Right lobe of liver (tissue), 6 donors: ENCODE measurements around the gene TENM4. TPM values are rescaled to one million over a fixed set of nuclear protein-coding genes. Genes with fewer than 3 reads are reported as not detected.

Source experiments
- ATAC-seq, 4 donors: fragments of 200-7000 bp; cut with Tn5 transposase; one replicate each; pipeline ENCODE4 v1.9.1; 2020; ENCODE audit warnings: mild to moderate bottlenecking in 4 of 4, moderate library complexity in 4 of 4
- DNase-seq, 3 donors: peaks; one replicate each; pipeline ENCODE4 v3.0.0-alpha.2; 2020
- H3K27ac ChIP-seq, 3 donors: fragments of 200-600 bp; one replicate each; pipeline ENCODE4 v1.8.0; 2022
- H3K27me3 ChIP-seq, 2 donors: fragments of 200-600 bp; one replicate each; pipeline ENCODE4 v1.8.0; 2022
- H3K36me3 ChIP-seq, 4 donors: fragments of 200-600 bp; sonication (generic) in 1 of 4; one replicate each; pipeline versions ENCODE4 v1.5.1 to v1.8.0; 2017 to 2022; ENCODE audit warnings: control low read depth in 1 of 4
- H3K4me1 ChIP-seq, 4 donors: fragments of 200-600 bp; sonication (generic) in 1 of 4; one replicate each; pipeline versions ENCODE4 v1.5.1 to v1.8.0; 2017 to 2022; ENCODE audit warnings: control low read depth in 1 of 4
- H3K4me3 ChIP-seq, 3 donors: fragments of 200-600 bp; one replicate each; pipeline ENCODE4 v1.8.0; 2022
- H3K9me3 ChIP-seq, 4 donors: fragments of 200-600 bp; sonication (generic) in 1 of 4; one replicate each; pipeline versions ENCODE4 v1.5.1 to v1.8.0; 2017 to 2022; ENCODE audit warnings: control low read depth in 1 of 4
- CTCF ChIP-seq, 4 donors: fragments of 200-600 bp in 3 of 4; fragments of 450-650 bp in 1 of 4; IDR thresholded peaks; one replicate each; pipeline versions ENCODE4 v1.5.1 to v1.8.0; 2016 to 2022; ENCODE audit warnings: antibody characterized with exemption in 4 of 4, mild to moderate bottlenecking in 2 of 4
- POLR2A ChIP-seq: fragments of 450-650 bp; IDR thresholded peaks from one replicate; pipeline ENCODE4 v1.6.1; 2017; ENCODE audit warnings: antibody characterized with exemption, mild to moderate bottlenecking
- WGBS: methylation state at CpG from one replicate; pipeline ENCODE4 v1.1.6; 2018; ENCODE audit warnings: low coverage, low lambda C conversion rate; ENCODE audit not compliant: insufficient coverage; ENCODE audit errors: missing lambda C conversion rate; 5-methylcytosine and 5-hydroxymethylcytosine counted together
- intact Hi-C, 2 donors: fragments of 100-400 bp; cut with DNase I; formaldehyde crosslinking; loops; one replicate each; pipeline versions ENCODE4 v1.11.2 to v1.14.1; 2022
- total RNA-seq, 6 experiments: library from RNA; depleted of rRNA in 2 of 6; stranded (reverse); fragments of >200 nt in 2 of 6; fragmentation: NEBNext Ultra II Directional in 3 of 6; extraction: Animal tissue kit (Norgen Biotek cat#: 25700) in 3 of 6; gene quantifications; one replicate each; pipeline versions ENCODE4 v1.1.0 to v1.2.4, GENCODE V29; 2016 to 2023
- donor health status: DM: no; HTN: yes; CAD: no.
- donor health status: DM: no; HTN: no; CAD: no.
- donor health status: DM: no; HTN: no; CAD: no.
- donor health status: DM: no; HTN: yes; CAD: no.
- donor health status: DM: no; HTN: yes; CAD: no.

TENM4 gene
- total RNA-seq, 6 experiments from 2014 or later, result 0.04 to 0.58 (median 0.14) TPM; not detected in 2

GRCh38 chr11:78708388-78708787, 732.4 kb downstream of the TENM4 start:
- ATAC-seq, result no peak
- TF ChIP-seq POLR2A, result no peak

GRCh38 chr11:78706551-78706950, 734.3 kb downstream of the TENM4 start:
- Histone ChIP-seq H3K27me3 (no peaks in the 10 kb centered on the region), H3K9me3 (no peaks in the 10 kb centered on the region), H3K4me3 (no peak overlapping the region), H3K27ac (no peak overlapping the region), H3K36me3 (no peaks in the 10 kb centered on the region), H3K4me1 (no peaks in the 10 kb centered on the region)
- DNase-seq, result no peak
- ATAC-seq, result no peak
- intact Hi-C loops, result no loop called here
- TF ChIP-seq POLR2A (no peak), CTCF (IDR thresholded peaks at IDR 0.05) (no peak)
- WGBS, result 82% methylated on average over 6 of the region's 6 CpGs

More at GRCh38 chr11:78708388-78708787, 732.4 kb downstream of the TENM4 start:
- Histone ChIP-seq H3K36me3 (no peaks in the 10 kb centered on the region), H3K4me1 (no peaks in the 10 kb centered on the region), H3K9me3 (no peaks in the 10 kb centered on the region), H3K27me3 (no peaks in the 10 kb centered on the region), H3K4me3 (no peak overlapping the region), H3K27ac (no peak overlapping the region)
- intact Hi-C loops, result no loop called here
- DNase-seq, result no peak
- 80% methylated on average over 3 of the region's 6 CpGs for WGBS

- no peaks in the 10 kb centered on the region for H3K4me1 ChIP-seq
- ATAC-seq (no peak), DNase-seq (no peak)
- 71% methylated on average over 4 of the region's 8 CpGs for WGBS
- no peaks in the 10 kb centered on the region for H3K9me3 ChIP-seq
- H3K4me3 ChIP-seq, result no peak overlapping the region
- TF ChIP-seq POLR2A (no peak), CTCF (IDR thresholded peaks at IDR 0.05) (no peak)
- H3K27ac ChIP-seq, result no peak overlapping the region
- H3K27me3 ChIP-seq, result no peaks in the 10 kb centered on the region
- H3K36me3 ChIP-seq, result no peaks in the 10 kb centered on the region
- intact Hi-C loops, result no loop called here
Observed at GRCh38 chr11:78704811-78705210, 736.0 kb downstream of the TENM4 start.

GRCh38 chr11:78699609-78700135, 741.2 kb downstream of the TENM4 start:
- no peaks in the 10 kb centered on the region for H3K27me3 ChIP-seq
- DNase-seq, result no peak
- ATAC-seq, result no peak
- no peaks in the 10 kb centered on the region for H3K36me3 ChIP-seq
- intact Hi-C loops, result no loop called here
- H3K4me1 ChIP-seq, result no peaks in the 10 kb centered on the region
- 67% methylated on average over 7 of the region's 7 CpGs for whole genome bisulfite sequencing
- no peak overlapping the region for H3K27ac ChIP-seq
- H3K4me3 ChIP-seq, result no peak overlapping the region
- no peaks in the 10 kb centered on the region for H3K9me3 ChIP-seq
- TF ChIP-seq CTCF (IDR thresholded peaks at IDR 0.05), result no peak
- TF ChIP-seq POLR2A, result no peak

GRCh38 chr11:78698612-78699011, 742.2 kb downstream of the TENM4 start:
- H3K27me3 ChIP-seq, result no peaks in the 10 kb centered on the region
- intact Hi-C loops, result no loop called here
- ATAC-seq (no peak), DNase-seq (no peak)
- H3K27ac ChIP-seq, result no peak overlapping the region
- no peak overlapping the region for H3K4me3 ChIP-seq
- H3K4me1 ChIP-seq, result no peaks in the 10 kb centered on the region
- WGBS, result 86% methylated on average over 3 of the region's 3 CpGs
- no peaks in the 10 kb centered on the region for H3K9me3 ChIP-seq
- TF ChIP-seq POLR2A (no peak), CTCF (IDR thresholded peaks at IDR 0.05) (no peak)
- H3K36me3 ChIP-seq, result no peaks in the 10 kb centered on the region
